Measurements from ENCODE around the gene NSD2. TPM values are rescaled to one million over a fixed set of nuclear protein-coding genes. Genes with fewer than 3 reads are reported as not detected.

Gene NSD2
- total RNA-seq, 2 experiments from 2014 or later = 197 to 199 TPM

DNA sequence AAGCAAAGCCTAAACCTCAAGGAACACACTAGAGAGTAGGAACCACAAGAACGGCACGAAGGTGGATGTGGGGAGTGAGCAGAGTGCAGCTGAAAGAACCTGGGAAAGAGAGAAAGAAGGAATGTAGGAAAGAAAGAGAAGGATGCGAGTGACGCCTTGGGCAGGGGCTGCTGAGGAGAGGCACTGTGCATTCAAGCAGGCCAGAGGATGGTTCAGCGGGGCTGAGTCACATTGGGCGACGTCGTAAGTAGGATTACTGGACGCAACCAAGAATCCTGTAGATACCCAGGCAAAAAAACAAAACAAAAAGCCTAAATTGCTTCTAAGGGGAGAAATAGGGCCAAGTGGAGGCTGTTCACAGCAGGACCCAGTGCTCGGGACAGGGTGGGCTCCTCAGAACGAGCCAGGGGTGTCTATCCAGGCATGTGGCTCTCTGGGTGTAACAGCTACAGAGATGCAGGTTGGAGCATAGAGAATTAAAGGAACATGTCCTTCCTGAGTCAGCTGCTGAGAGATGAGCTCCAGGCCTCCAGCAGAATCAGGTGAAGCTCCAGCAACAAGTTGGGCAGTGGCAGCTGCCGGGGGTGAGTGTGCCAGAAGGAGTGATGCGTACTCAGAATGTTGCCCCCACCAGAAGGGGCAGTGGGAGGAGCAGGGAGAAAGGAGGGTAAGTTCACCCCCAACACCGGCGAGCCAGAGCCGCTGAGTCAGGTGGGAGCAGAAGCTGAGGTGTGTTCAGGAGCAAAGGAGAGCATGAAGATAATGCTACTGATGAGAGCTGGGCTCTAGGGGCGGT, 98.9 kb downstream of the NSD2 start:
- CTCF ChIA-PET = no interaction called here
- Mint-ChIP-seq H3K27me3 (no peaks in the 10 kb centered on the region), H3K9me3 (no peaks in the 10 kb centered on the region), H3K27ac (no peak overlapping the region), H3K36me3 (peaks cover 55% of the 10 kb centered on the region), H3K4me1 (ENCODE audit: low read depth) (no peaks in the 10 kb centered on the region), H3K4me3 (no peak overlapping the region)
- intact Hi-C loops (cut with micrococcal nuclease) = no loop called here
- POLR2A ChIA-PET = no interaction called here
- no peak for DNase-seq

- Mint-ChIP-seq H3K4me3 (no peak overlapping the region), H3K27ac (no peak overlapping the region), H3K36me3 (peaks cover 51% of the 10 kb centered on the region), H3K9me3 (no peaks in the 10 kb centered on the region), H3K4me1 (ENCODE audit: low read depth) (no peaks in the 10 kb centered on the region), H3K27me3 (no peaks in the 10 kb centered on the region)
- ChIA-PET POLR2A (no interaction called here), CTCF (no interaction called here)
- no peak for DNase-seq
- intact Hi-C loops (cut with micrococcal nuclease) = no loop called here
These were observed 99.7 kb downstream of the NSD2 start for GRCh38 chr4:1970926-1971325.

DNA sequence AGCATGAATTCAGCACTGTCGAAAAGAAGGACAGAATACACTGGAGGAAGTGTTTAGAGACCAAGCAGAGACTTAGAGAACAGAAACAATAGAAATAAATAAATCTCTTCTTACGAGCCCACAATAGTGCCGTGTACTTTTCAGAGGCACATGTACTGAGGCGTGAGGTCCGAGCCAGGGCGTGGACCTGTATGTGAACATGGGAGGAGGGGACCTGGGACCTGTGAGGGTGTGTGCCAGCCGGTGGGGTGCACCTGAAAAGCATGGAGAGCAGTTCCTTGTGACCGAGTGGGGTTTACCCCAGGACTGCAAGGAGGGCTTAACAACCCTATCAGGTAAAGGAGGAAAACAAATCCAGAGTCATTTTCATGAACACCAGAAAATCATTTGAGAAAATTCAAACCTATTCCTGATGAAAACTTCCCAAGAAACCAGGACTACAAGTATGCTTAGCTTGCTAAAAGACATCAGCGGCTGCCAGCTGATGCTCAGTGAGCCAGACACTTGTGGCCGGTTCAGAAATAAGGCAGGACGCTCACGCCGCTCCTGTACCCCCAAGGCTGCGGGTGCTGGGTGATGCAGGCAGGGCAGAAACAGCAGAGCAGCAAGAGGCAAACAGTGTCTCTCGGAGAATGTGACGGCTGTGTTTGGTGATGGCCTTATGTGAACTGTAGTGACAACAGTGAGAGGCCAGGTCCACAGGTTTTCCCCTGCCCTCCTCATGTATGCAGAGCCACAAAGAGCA, 100.4 kb downstream of the NSD2 start:
- peaks cover 53% of the 10 kb centered on the region for H3K36me3 Mint-ChIP-seq
- no peak overlapping the region for H3K27ac Mint-ChIP-seq
- POLR2A ChIA-PET = no interaction called here
- no peak for DNase-seq
- H3K9me3 Mint-ChIP-seq = no peaks in the 10 kb centered on the region
- CTCF ChIA-PET = interaction anchor here (0.7 kb wide), 1 partner anchor 84 kb away, joined by 3 read pairs; no protein-coding TSS in a partner anchor
- no peak overlapping the region for H3K4me3 Mint-ChIP-seq
- H3K4me1 Mint-ChIP-seq (ENCODE audit: low read depth) = no peaks in the 10 kb centered on the region
- intact Hi-C loops (cut with micrococcal nuclease) = no loop called here
- no peaks in the 10 kb centered on the region for H3K27me3 Mint-ChIP-seq

DNA sequence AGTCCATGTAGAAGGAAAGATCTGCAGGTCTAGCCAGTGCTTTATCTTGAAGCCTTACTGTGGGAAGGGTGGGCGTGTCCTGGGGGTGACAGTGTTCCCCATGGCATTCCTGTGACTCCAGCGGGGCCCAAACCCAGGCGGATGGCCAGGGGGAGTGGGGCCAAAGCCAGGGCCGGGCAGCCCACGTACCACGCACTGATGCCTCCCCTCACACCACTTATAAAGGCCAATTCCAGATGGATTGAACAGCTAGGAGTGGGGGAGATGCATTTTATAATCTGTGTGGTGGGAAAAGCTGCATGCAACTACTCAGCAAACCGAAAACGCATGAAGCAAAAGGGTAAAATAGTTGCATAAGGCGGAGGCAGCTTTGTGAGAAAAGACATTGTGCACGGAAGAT, 101.2 kb downstream of the NSD2 start:
- CTCF ChIA-PET = interaction anchor here (0.7 kb wide), 1 partner anchor 83 kb away, joined by 3 read pairs; no protein-coding TSS in a partner anchor
- H3K4me3 Mint-ChIP-seq = no peak overlapping the region
- no peak for DNase-seq
- POLR2A ChIA-PET = no interaction called here
- intact Hi-C loops (cut with micrococcal nuclease) = no loop called here
- H3K9me3 Mint-ChIP-seq = no peaks in the 10 kb centered on the region
- H3K27me3 Mint-ChIP-seq = no peaks in the 10 kb centered on the region
- H3K36me3 Mint-ChIP-seq = peaks cover 56% of the 10 kb centered on the region
- H3K4me1 Mint-ChIP-seq (ENCODE audit: low read depth) = no peaks in the 10 kb centered on the region
- no peak overlapping the region for H3K27ac Mint-ChIP-seq

- Mint-ChIP-seq H3K36me3 (peaks cover 51% of the 10 kb centered on the region), H3K4me3 (no peak overlapping the region), H3K27me3 (no peaks in the 10 kb centered on the region), H3K9me3 (no peaks in the 10 kb centered on the region), H3K27ac (no peak overlapping the region), H3K4me1 (ENCODE audit: low read depth) (no peaks in the 10 kb centered on the region)
- ChIA-PET CTCF (no interaction called here), POLR2A (no interaction called here)
- intact Hi-C loops (cut with micrococcal nuclease) = no loop called here
- DNase-seq = no peak
These were observed 102.0 kb downstream of the NSD2 start for GRCh38 chr4:1973218-1973617.

DNA sequence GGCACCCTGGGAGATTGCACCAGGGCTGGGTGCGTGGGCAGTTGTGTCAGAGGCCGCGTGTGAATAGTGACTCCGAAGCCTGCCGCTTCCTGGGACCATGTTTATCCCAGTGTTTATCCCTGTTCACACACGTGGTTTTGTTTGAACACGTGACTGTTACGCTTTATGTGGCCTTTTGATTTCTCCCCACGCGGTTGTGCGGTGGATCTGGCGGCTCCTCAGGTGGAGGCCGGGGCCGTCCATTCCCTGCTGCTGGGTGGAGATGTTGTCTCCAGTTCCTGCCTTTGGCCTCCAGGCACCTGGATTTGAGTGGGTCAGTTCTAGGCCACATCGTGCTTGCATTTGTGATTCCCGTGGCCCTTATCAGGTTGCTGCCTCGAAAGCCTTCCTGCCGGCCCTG, 102.5 kb downstream of the NSD2 start:
- CTCF ChIA-PET = no interaction called here
- Mint-ChIP-seq H3K27ac (no peak overlapping the region), H3K4me3 (no peak overlapping the region), H3K36me3 (peaks cover 51% of the 10 kb centered on the region), H3K9me3 (no peaks in the 10 kb centered on the region), H3K27me3 (no peaks in the 10 kb centered on the region), H3K4me1 (ENCODE audit: low read depth) (no peaks in the 10 kb centered on the region)
- POLR2A ChIA-PET = no interaction called here
- DNase-seq = no peak
- intact Hi-C loops (cut with micrococcal nuclease) = no loop called here

DNA sequence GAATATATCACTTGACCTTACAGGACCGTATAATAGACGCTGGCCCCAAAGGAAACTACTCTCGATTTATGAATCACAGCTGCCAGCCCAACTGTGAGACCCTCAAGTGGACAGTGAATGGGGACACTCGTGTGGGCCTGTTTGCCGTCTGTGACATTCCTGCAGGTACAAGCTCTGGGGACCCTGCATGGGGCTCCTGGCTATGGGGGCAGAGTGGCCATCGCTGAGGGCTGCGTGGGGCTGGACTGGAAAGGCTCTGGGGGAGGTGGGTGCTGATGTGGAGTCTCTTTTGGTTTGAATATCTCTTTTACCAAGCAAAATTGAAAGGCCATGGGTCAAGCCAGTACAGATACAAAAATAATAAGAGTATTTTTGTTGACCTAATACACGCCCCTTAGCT, 103.6 kb downstream of the NSD2 start:
- ChIA-PET POLR2A (no interaction called here), CTCF (no interaction called here)
- Mint-ChIP-seq H3K27ac (no peak overlapping the region), H3K36me3 (peaks cover 53% of the 10 kb centered on the region), H3K9me3 (no peaks in the 10 kb centered on the region), H3K4me1 (ENCODE audit: low read depth) (no peaks in the 10 kb centered on the region), H3K4me3 (no peak overlapping the region), H3K27me3 (no peaks in the 10 kb centered on the region)
- intact Hi-C loops (cut with micrococcal nuclease) = no loop called here
- DNase-seq = no peak

DNA sequence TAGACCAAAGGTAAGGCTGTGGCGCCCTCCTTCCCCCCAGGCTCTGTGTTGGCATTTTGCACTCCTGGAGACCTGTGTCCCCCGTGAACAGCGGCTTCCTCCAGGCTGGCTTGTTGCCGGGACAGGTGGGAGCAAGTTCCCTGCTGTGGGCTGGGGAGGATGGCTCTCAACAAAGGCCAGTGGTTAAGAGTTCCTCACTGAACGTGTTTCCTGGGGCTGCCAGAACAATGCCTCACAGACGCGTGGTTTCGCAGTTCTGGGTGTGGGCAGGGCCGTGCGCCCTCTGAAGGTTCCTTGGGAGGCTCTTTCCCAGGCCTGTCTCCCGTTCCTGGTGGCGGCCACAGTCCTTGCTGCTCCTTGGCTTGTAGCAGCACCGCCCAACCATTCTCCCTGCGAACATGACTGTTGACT, 104.2 kb downstream of the NSD2 start:
- Mint-ChIP-seq H3K4me1 (ENCODE audit: low read depth) (no peaks in the 10 kb centered on the region), H3K27me3 (no peaks in the 10 kb centered on the region), H3K36me3 (peaks cover 53% of the 10 kb centered on the region), H3K9me3 (no peaks in the 10 kb centered on the region), H3K27ac (no peak overlapping the region), H3K4me3 (no peak overlapping the region)
- intact Hi-C loops (cut with micrococcal nuclease) = no loop called here
- DNase-seq = no peak
- ChIA-PET CTCF (no interaction called here), POLR2A (interaction anchor here (0.9 kb wide), 1 partner anchor 9 kb away, joined by 3 read pairs; no protein-coding TSS in a partner anchor)

GRCh38 chr4:1975880-1976279, 104.7 kb downstream of the NSD2 start:
- Mint-ChIP-seq H3K9me3 (no peaks in the 10 kb centered on the region), H3K4me3 (no peak overlapping the region), H3K4me1 (ENCODE audit: low read depth) (no peaks in the 10 kb centered on the region), H3K27ac (no peak overlapping the region), H3K27me3 (no peaks in the 10 kb centered on the region), H3K36me3 (peaks cover 54% of the 10 kb centered on the region)
- ChIA-PET CTCF (no interaction called here), POLR2A (interaction anchor here (0.9 kb wide), 1 partner anchor 9 kb away, joined by 3 read pairs; no protein-coding TSS in a partner anchor)
- intact Hi-C loops (cut with micrococcal nuclease) = no loop called here
- DNase-seq = no peak

GRCh38 chr4:1976416-1977352, 105.5 kb downstream of the NSD2 start:
- Mint-ChIP-seq H3K36me3 (peaks cover 54% of the 10 kb centered on the region), H3K4me1 (ENCODE audit: low read depth) (no peaks in the 10 kb centered on the region), H3K27ac (no peak overlapping the region), H3K4me3 (no peak overlapping the region), H3K9me3 (no peaks in the 10 kb centered on the region), H3K27me3 (no peaks in the 10 kb centered on the region)
- intact Hi-C loops (cut with micrococcal nuclease) = no loop called here
- ChIA-PET POLR2A (interaction anchor here (0.9 kb wide), 1 partner anchor 8 kb away, joined by 3 read pairs; no protein-coding TSS in a partner anchor), CTCF (no interaction called here)
- no peak for DNase-seq

DNA sequence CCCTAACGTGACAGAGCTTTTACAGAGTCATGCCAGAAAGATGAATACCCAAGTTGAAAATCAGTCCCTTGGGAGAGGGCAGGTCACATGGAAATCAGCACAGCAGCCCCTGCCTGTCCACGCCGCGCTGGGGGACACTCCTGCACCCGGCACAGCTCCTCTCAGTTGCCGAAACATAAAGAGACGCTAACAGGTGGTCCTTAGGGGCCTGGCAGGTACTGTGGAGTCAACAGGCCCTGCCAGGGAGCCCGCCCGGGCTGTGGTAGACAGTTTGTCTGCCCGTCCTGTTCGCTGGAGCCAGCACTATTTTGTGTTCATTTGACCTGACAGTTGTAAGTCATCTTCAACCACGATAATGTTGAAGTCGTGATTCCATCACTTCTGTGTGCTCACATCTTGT, 107.0 kb downstream of the NSD2 start:
- H3K27ac Mint-ChIP-seq = no peak overlapping the region
- no peak for DNase-seq
- no peaks in the 10 kb centered on the region for H3K4me1 Mint-ChIP-seq (ENCODE audit: low read depth)
- H3K27me3 Mint-ChIP-seq = no peaks in the 10 kb centered on the region
- H3K9me3 Mint-ChIP-seq = no peaks in the 10 kb centered on the region
- peaks cover 55% of the 10 kb centered on the region for H3K36me3 Mint-ChIP-seq
- H3K4me3 Mint-ChIP-seq = no peak overlapping the region
- CTCF ChIA-PET = no interaction called here
- POLR2A ChIA-PET = no interaction called here
- intact Hi-C loops (cut with micrococcal nuclease) = no loop called here
